Measurements from ENCODE around the gene LPCAT3.

GRCh38 chr12:6960593-6961277 is 57.5 kb downstream of the LPCAT3 start:
- TF ChIP-seq REST (IDR thresholded peaks at IDR 0.05; ENCODE audit: low read depth) (no peak), TCF12 (IDR thresholded peaks at IDR 0.05; ENCODE audit: low read depth) (no peak), EP300 (IDR thresholded peaks at IDR 0.05; ENCODE audit: borderline replicate concordance) (no peak), EGR1 (IDR thresholded peaks at IDR 0.05) (no peak), TEAD4 (IDR thresholded peaks at IDR 0.05) (no peak), YY1 (IDR thresholded peaks at IDR 0.05; ENCODE audit: low read depth) (no peak), RAD21 (IDR thresholded peaks at IDR 0.05; ENCODE audit: low read depth) (0 out of 2 replicates have a peak, but pooled peaks have one; percentile 26), NFIC (IDR thresholded peaks at IDR 0.05) (no peak), TAF1 (IDR thresholded peaks at IDR 0.05; ENCODE audit: low read depth) (no peak), CREB1 (IDR thresholded peaks at IDR 0.05; ENCODE audit: low read depth) (no peak), CEBPB (IDR thresholded peaks at IDR 0.05) (no peak), FOXM1 (IDR thresholded peaks at IDR 0.05; ENCODE audit: borderline replicate concordance, low read depth) (no peak)
- TF ChIP-seq, protein P1, sequence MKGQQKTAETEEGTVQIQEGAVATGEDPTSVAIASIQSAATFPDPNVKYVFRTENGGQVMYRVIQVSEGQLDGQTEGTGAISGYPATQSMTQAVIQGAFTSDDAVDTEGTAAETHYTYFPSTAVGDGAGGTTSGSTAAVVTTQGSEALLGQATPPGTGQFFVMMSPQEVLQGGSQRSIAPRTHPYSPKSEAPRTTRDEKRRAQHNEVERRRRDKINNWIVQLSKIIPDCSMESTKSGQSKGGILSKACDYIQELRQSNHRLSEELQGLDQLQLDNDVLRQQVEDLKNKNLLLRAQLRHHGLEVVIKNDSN (IDR thresholded peaks at IDR 0.05) = no peak
- TF ChIP-seq, protein P2, sequence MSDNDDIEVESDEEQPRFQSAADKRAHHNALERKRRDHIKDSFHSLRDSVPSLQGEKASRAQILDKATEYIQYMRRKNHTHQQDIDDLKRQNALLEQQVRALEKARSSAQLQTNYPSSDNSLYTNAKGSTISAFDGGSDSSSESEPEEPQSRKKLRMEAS (IDR thresholded peaks at IDR 0.05) = no peak

Measured in Ishikawa (cell line).